WTC11 (cell line): ENCODE results near the gene CPAMD8.

Experiments
- ATF3 ChIP-seq: sonication (generic); formaldehyde crosslinking; conservative IDR thresholded peaks from 2 replicates; pipeline ENCODE4 v1.8.1; 2022; ENCODE audit warnings: mild to moderate bottlenecking, missing genetic modification reagents
- CREB1 ChIP-seq: sonication (generic); formaldehyde crosslinking; IDR thresholded peaks from 2 replicates; pipeline ENCODE4 v1.8.0; 2023; ENCODE audit warnings: mild to moderate bottlenecking, missing genetic modification reagents
- CTCF ChIP-seq: fragments of 200-600 bp; IDR thresholded peaks from 2 replicates; pipeline ENCODE4 v1.8.0; 2022; ENCODE audit warnings: antibody characterized with exemption
- FOXJ3 ChIP-seq: sonication (generic); formaldehyde crosslinking; IDR thresholded peaks from 2 replicates; pipeline ENCODE4 v1.9.0; 2021; ENCODE audit warnings: missing genetic modification reagents, mild to moderate bottlenecking, borderline replicate concordance
- FOXP1 ChIP-seq: sonication (generic); formaldehyde crosslinking; IDR thresholded peaks from 2 replicates; pipeline ENCODE4 v1.8.0; 2022; ENCODE audit warnings: missing genetic modification reagents, mild to moderate bottlenecking, moderate library complexity, borderline replicate concordance
- MAX ChIP-seq: sonication (generic); formaldehyde crosslinking; IDR thresholded peaks from 2 replicates; pipeline ENCODE4 v1.8.0; 2022; ENCODE audit warnings: mild to moderate bottlenecking, missing genetic modification reagents
- NFE2L1 ChIP-seq: sonication (generic); formaldehyde crosslinking; IDR thresholded peaks from 2 replicates; pipeline ENCODE4 v1.8.1; 2023; ENCODE audit warnings: missing genetic modification reagents
- NR2C2 ChIP-seq: sonication (generic); formaldehyde crosslinking; IDR thresholded peaks from 2 replicates; pipeline ENCODE4 v1.8.0; 2022; ENCODE audit warnings: mild to moderate bottlenecking, missing genetic modification reagents
- NR3C1 ChIP-seq: sonication (generic); formaldehyde crosslinking; conservative IDR thresholded peaks from 2 replicates; pipeline ENCODE4 v1.8.1; 2023; ENCODE audit warnings: low read depth, mild to moderate bottlenecking, missing genetic modification reagents
- RELA ChIP-seq: sonication (generic); formaldehyde crosslinking; IDR thresholded peaks from 2 replicates; pipeline ENCODE4 v1.8.1; 2022; ENCODE audit warnings: missing genetic modification reagents, mild to moderate bottlenecking, borderline replicate concordance
- SP1 ChIP-seq: sonication (generic); formaldehyde crosslinking; conservative IDR thresholded peaks from 2 replicates; pipeline ENCODE4 v1.8.1; 2022; ENCODE audit warnings: missing genetic modification reagents
- ZBTB21 ChIP-seq: sonication (generic); formaldehyde crosslinking; IDR thresholded peaks from 2 replicates; pipeline ENCODE4 v1.8.1; 2023; ENCODE audit warnings: mild to moderate bottlenecking, missing genetic modification reagents, borderline replicate concordance
- ZNF512 ChIP-seq: sonication (generic); formaldehyde crosslinking; IDR thresholded peaks from 2 replicates; pipeline ENCODE4 v1.8.1; 2022; ENCODE audit warnings: missing genetic modification reagents, borderline replicate concordance

- TF ChIP-seq ATF3 (CRISPR knock-in tag) (no peak), SP1 (CRISPR knock-in tag) (no peak), CTCF (no peak), NFE2L1 (CRISPR knock-in tag) (no peak), ZNF512 (no peak), MAX (CRISPR knock-in tag) (no peak), NR3C1 (no peak), CREB1 (CRISPR knock-in tag) (no peak), FOXJ3 (CRISPR knock-in tag) (no peak), ZBTB21 (CRISPR knock-in tag) (no peak), FOXP1 (CRISPR knock-in tag) (no peak), RELA (CRISPR knock-in tag) (no peak), NR2C2 (CRISPR knock-in tag) (no peak)
Observed at GRCh38 chr19:16904599-16904998, 122.0 kb downstream of the CPAMD8 start.
